HG03565 (cell line): ENCODE measurements around the gene BOLA1.
A peak's percentile ranks its signal among the peaks of the same experiment; 100 is the strongest.
"Not testable (repeated sequence)": the region's sequence is repeated elsewhere in the genome, so short reads cannot be mapped to it uniquely, and the experiment has no call there.

ENCODE experiments used
- ATAC-seq: cut with Tn5 transposase; IDR thresholded peaks from one replicate; pipeline ENCODE4 v1.9.1; 2021; ENCODE audit warnings: mild to moderate bottlenecking, moderate library complexity; ENCODE audit not compliant: unreplicated experiment

The BOLA1 gene

GRCh38 chr1:149886396-149887195 is 12.8 kb upstream of the BOLA1 start:
- ATAC-seq: peak; percentile 62

GRCh38 chr1:149887196-149887455 is 12.2 kb upstream of the BOLA1 start:
- not testable (repeated sequence) for ATAC-seq

- ATAC-seq: peak; percentile 38
Observed at GRCh38 chr1:149887456-149888246, 11.7 kb upstream of the BOLA1 start.

- ATAC-seq: peak; percentile 15
Observed at GRCh38 chr1:149888247-149888998, 10.9 kb upstream of the BOLA1 start.

- no peak for ATAC-seq
Observed at GRCh38 chr1:149888999-149889289, 10.4 kb upstream of the BOLA1 start.

- ATAC-seq: no peak
Observed at GRCh38 chr1:149896575-149896974, 2.8 kb upstream of the BOLA1 start.

- no peak for ATAC-seq
Observed at GRCh38 chr1:149903836-149904491, 4.6 kb downstream of the BOLA1 start.

GRCh38 chr1:149906570-149907075 is 7.3 kb downstream of the BOLA1 start:
- no peak for ATAC-seq

GRCh38 chr1:149914545-149914944 is 15.2 kb downstream of the BOLA1 start:
- no peak for ATAC-seq

GRCh38 chr1:149915429-149916192 is 16.2 kb downstream of the BOLA1 start:
- ATAC-seq: no peak

- ATAC-seq: no peak
Observed at GRCh38 chr1:149916193-149916897, 17.0 kb downstream of the BOLA1 start.

GRCh38 chr1:149916898-149917252 is 17.5 kb downstream of the BOLA1 start:
- no peak for ATAC-seq

- no peak for ATAC-seq
Observed at GRCh38 chr1:149917571-149918144, 18.3 kb downstream of the BOLA1 start, which contains the start of gene SV2A. Gene SV2A (minus strand): TSS chr1:149917844. CDS start chr1:149913840, 4,004 bp downstream.

GRCh38 chr1:149923626-149924025 is 24.3 kb downstream of the BOLA1 start:
- no peak for ATAC-seq

GRCh38 chr1:149925345-149925744 is 26.0 kb downstream of the BOLA1 start:
- no peak for ATAC-seq

GRCh38 chr1:149925751-149926150 is 26.4 kb downstream of the BOLA1 start:
- ATAC-seq: no peak

GRCh38 chr1:149926296-149926695 is 26.9 kb downstream of the BOLA1 start:
- no peak for ATAC-seq

GRCh38 chr1:149927056-149927562 is 27.7 kb downstream of the BOLA1 start:
- no peak for ATAC-seq
